Activated naive CD8-positive, alpha-beta T cell (primary cell): ENCODE data around the gene ZXDB.
"Not testable (repeated sequence)": the region's sequence is repeated elsewhere in the genome, so short reads cannot be mapped to it uniquely, and the experiment has no call there.

Experiments
- H3K27ac Mint-ChIP-seq: one replicate; pipeline ENCODE4 v1.8.0; 2021; ENCODE audit warnings: mixed read lengths
- H3K27me3 Mint-ChIP-seq: one replicate; pipeline ENCODE4 v1.8.0; 2021; ENCODE audit warnings: mixed read lengths
- H3K36me3 Mint-ChIP-seq: one replicate; pipeline ENCODE4 v1.8.0; 2021; ENCODE audit warnings: mixed read lengths
- H3K4me1 Mint-ChIP-seq: one replicate; pipeline ENCODE4 v1.8.0; 2021; ENCODE audit warnings: low read depth, mixed read lengths
- H3K4me3 Mint-ChIP-seq: one replicate; pipeline ENCODE4 v1.8.0; 2021; ENCODE audit warnings: mild to moderate bottlenecking, mixed read lengths
- H3K9me3 Mint-ChIP-seq: one replicate; pipeline ENCODE4 v1.8.0; 2021; ENCODE audit warnings: low read depth, mixed read lengths

Gene ZXDB

DNA sequence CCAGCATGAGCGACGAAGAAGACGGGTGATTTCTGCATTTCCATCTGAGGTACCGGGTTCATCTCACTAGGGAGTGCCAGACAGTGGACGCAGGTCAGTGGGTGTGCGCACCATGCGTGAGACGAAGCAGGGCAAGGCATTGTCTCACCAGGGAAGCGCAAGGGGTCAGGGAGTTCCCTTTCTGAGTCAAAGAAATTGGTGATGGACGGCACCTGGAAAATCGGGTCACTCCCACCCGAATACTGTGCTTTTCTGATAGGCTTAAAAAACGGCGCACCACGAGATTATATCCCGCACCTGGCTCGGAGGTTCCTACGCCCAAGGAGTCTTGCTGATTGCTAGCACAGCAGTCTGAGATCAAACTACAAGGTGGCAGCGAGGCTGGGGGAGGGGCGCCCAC, 37.6 kb downstream of the ZXDB start:
- not testable (repeated sequence) for H3K4me1 Mint-ChIP-seq, H3K27ac Mint-ChIP-seq, H3K36me3 Mint-ChIP-seq, H3K27me3 Mint-ChIP-seq, H3K4me3 Mint-ChIP-seq, H3K9me3 Mint-ChIP-seq

DNA sequence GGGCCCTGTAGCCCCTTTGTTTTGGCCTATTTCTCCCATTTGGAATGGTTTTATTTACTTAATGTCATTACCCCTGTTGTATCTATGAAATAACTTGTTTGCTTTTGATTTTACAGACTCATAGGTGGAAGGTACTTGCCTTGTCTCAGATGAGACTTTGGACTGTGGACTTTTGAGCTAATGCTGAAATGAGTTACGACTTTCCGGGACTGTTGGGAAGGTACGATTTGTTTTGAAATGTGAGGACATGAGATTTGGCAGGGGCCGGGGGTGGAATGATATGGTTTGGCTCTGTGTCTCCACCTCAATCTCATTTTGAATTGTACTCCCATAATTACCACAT, 48.8 kb downstream of the ZXDB start:
- Mint-ChIP-seq H3K9me3 (peaks cover 15% of the 10 kb centered on the region), H3K4me1 (no peaks in the 10 kb centered on the region), H3K4me3 (no peak overlapping the region), H3K27ac (no peak overlapping the region), H3K36me3 (peaks cover 2% of the 10 kb centered on the region), H3K27me3 (no peaks in the 10 kb centered on the region)

DNA sequence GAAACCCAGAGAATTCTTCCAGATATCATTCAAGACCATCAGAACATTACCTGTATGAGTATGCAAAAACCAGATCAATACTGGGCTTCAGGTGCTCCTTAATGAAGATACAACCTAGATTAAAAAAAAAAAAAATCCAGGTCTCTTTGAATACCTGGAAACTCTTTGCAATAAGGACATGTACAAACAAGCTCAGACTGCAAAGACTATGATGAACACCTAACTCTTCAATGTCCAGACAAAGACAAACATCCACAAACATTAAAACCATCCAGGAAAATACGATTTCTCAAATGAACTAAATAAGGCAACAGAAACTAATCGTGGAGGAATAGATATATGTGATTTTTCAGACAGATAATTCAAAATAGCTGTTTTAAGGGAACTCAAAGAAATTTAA, 49.5 kb downstream of the ZXDB start:
- Mint-ChIP-seq H3K4me3 (no peak overlapping the region), H3K27ac (no peak overlapping the region), H3K27me3 (no peaks in the 10 kb centered on the region), H3K9me3 (peaks cover 10% of the 10 kb centered on the region), H3K36me3 (peaks cover 2% of the 10 kb centered on the region), H3K4me1 (no peaks in the 10 kb centered on the region)

DNA sequence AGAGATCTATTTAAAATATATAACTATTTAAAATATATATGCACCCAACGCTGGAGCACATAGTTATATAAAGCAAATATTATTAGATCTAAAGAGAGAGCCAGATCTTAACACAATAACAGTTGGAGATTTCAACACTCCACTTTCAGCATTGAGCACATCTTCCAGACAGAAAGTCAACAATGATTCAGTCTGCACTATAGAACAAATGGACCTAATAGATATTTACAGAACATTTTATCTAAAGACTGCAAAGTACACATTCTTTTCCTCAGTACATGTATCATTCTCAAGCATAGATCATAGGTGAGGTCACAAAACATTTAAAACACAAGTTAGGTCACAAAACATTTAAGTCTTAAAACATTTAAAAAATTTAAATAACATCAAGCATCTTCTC, 51.9 kb downstream of the ZXDB start:
- Mint-ChIP-seq H3K36me3 (peaks cover 2% of the 10 kb centered on the region), H3K27ac (no peak overlapping the region), H3K9me3 (peaks cover 5% of the 10 kb centered on the region), H3K27me3 (no peaks in the 10 kb centered on the region), H3K4me3 (no peak overlapping the region), H3K4me1 (no peaks in the 10 kb centered on the region)

DNA sequence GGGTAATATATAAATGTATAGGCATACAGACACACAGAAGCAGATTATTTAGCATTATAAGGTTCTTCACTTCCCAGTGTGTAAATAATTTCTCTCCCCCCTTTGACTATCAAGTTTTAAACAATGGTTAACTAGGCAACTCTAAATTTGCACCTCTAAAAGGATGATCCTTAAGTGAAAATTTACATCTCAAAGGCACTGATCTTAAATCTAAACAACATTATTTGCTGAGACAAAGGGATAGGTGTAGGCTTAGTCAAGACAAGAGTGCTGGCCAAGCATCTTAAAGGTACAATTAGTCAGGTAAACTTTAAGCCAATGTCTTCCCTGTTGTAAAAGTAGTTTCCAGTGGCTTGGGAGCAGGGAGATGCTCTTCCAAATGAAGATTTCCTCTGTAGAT, 55.2 kb downstream of the ZXDB start:
- H3K36me3 Mint-ChIP-seq, result no peaks in the 10 kb centered on the region
- H3K27ac Mint-ChIP-seq, result no peak overlapping the region
- peaks cover 5% of the 10 kb centered on the region for H3K9me3 Mint-ChIP-seq
- no peak overlapping the region for H3K4me3 Mint-ChIP-seq
- H3K4me1 Mint-ChIP-seq, result no peaks in the 10 kb centered on the region
- no peaks in the 10 kb centered on the region for H3K27me3 Mint-ChIP-seq
